Measurements from ENCODE around the gene C22orf15. TPM values are rescaled to one million over a fixed set of nuclear protein-coding genes. Genes with fewer than 3 reads are reported as not detected.

C22orf15 gene
- total RNA-seq, 1 experiment from 2014 or later = not detected

DNA sequence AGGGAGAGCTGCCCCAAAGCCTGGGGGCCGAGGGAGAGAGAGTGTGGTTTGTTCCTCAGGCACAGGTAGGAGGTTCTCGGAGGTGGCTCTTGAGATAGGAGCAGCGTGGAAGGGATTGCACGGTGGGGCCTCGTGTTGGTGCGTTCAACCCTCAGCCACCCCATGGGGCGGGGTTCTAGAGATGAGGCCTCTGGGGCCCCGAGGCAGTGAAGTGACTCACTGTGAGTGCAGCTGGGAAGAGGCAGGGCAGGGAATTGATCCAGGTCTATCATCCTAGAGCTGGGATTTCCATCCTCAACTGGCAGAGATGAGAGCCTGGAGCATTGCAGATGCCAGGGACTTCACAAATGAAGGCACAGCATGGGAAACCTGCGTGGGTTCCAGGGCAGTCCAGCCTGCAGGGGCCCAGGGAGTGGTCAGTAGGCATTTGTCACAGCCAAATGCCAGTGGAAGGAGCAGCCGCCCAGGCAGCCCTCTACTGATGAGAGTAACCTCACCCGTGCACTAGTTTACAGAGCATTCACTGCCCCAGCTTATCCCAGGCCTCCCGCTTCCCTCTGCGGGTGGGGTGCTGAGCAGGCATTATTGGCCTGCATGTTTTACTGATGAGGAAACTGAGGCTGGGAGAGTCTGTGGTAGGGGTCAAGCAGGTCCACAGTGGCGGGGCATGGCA, 18.9 kb downstream of the C22orf15 start:
- Mint-ChIP-seq H3K36me3 (ENCODE audit: insufficient read depth, unreplicated experiment) (no peaks in the 10 kb centered on the region), H3K4me1 (ENCODE audit: insufficient read depth, unreplicated experiment) (peaks cover 13% of the 10 kb centered on the region), H3K27ac (ENCODE audit: low read depth, unreplicated experiment) (peak overlapping the region; percentile 80), H3K4me3 (ENCODE audit: unreplicated experiment) (peak overlapping the region; percentile 38), H3K9me3 (ENCODE audit: unreplicated experiment) (no peaks in the 10 kb centered on the region), H3K27me3 (ENCODE audit: insufficient read depth, unreplicated experiment) (no peaks in the 10 kb centered on the region)
- DNase-seq (ENCODE audit: unreplicated experiment) = peak; percentile 93
- intact Hi-C loops (cut with micrococcal nuclease) = no loop called here
- ChIA-PET POLR2A (interaction anchor here (0.6 to 2.0 kb wide), 7 partner anchors 10 to 523 kb away, joined by 3 to 8 read pairs (median 3); partner anchors contain the start of genes MIF, MMP11 and SLC2A11), CTCF (interaction anchor here (0.7 kb wide), 1 partner anchor 69 kb away, joined by 3 read pairs; no protein-coding TSS in a partner anchor)
- TF ChIP-seq, protein P1, sequence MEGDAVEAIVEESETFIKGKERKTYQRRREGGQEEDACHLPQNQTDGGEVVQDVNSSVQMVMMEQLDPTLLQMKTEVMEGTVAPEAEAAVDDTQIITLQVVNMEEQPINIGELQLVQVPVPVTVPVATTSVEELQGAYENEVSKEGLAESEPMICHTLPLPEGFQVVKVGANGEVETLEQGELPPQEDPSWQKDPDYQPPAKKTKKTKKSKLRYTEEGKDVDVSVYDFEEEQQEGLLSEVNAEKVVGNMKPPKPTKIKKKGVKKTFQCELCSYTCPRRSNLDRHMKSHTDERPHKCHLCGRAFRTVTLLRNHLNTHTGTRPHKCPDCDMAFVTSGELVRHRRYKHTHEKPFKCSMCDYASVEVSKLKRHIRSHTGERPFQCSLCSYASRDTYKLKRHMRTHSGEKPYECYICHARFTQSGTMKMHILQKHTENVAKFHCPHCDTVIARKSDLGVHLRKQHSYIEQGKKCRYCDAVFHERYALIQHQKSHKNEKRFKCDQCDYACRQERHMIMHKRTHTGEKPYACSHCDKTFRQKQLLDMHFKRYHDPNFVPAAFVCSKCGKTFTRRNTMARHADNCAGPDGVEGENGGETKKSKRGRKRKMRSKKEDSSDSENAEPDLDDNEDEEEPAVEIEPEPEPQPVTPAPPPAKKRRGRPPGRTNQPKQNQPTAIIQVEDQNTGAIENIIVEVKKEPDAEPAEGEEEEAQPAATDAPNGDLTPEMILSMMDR (IDR thresholded peaks at IDR 0.05; ENCODE audit: unreplicated experiment) = no peak
- no TSS peak for BruUV-seq (replicated peaks)

- ChIA-PET CTCF (no interaction called here), POLR2A (interaction anchor here (1.3 to 2.0 kb wide), 3 partner anchors 15 to 112 kb away, joined by 3 to 8 read pairs (median 5); partner anchors contain the start of genes MIF and SLC2A11)
- no peak for DNase-seq (ENCODE audit: unreplicated experiment)
- H3K4me3 Mint-ChIP-seq (ENCODE audit: unreplicated experiment) = no peak overlapping the region
- TF ChIP-seq, protein P1 (IDR thresholded peaks at IDR 0.05; ENCODE audit: unreplicated experiment) = no peak
- H3K36me3 Mint-ChIP-seq (ENCODE audit: insufficient read depth, unreplicated experiment) = no peaks in the 10 kb centered on the region
- BruUV-seq (replicated peaks) = no TSS peak
- peak overlapping the region; percentile 80 for H3K27ac Mint-ChIP-seq (ENCODE audit: low read depth, unreplicated experiment)
- H3K27me3 Mint-ChIP-seq (ENCODE audit: insufficient read depth, unreplicated experiment) = no peaks in the 10 kb centered on the region
- peaks cover 13% of the 10 kb centered on the region for H3K4me1 Mint-ChIP-seq (ENCODE audit: insufficient read depth, unreplicated experiment)
- no peaks in the 10 kb centered on the region for H3K9me3 Mint-ChIP-seq (ENCODE audit: unreplicated experiment)
- intact Hi-C loops (cut with micrococcal nuclease) = no loop called here
These were observed 19.5 kb downstream of the C22orf15 start for GRCh38 chr22:23782252-23782651.

DNA sequence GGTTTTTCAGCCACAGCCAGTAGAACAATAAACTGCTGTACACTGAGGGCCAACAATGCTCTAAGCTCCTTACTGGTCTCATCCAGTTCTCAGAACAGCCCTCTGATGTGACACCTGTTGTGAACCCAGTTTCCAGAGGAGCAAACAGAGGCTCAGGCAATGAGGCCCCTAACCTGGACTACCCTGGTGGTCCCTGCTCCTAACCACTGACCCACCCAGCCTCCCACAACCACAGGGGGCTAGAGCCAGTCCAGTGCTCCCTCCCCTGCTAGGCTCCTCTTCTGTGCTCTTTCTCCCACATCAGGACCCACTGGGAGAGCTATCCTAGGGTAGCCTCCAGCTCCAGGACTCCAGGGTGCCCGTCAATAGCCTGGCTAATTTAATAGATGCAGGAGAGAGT, 19.9 kb downstream of the C22orf15 start:
- H3K36me3 Mint-ChIP-seq (ENCODE audit: insufficient read depth, unreplicated experiment) = no peaks in the 10 kb centered on the region
- DNase-seq (ENCODE audit: unreplicated experiment) = no peak
- peaks cover 13% of the 10 kb centered on the region for H3K4me1 Mint-ChIP-seq (ENCODE audit: insufficient read depth, unreplicated experiment)
- no peak overlapping the region for H3K4me3 Mint-ChIP-seq (ENCODE audit: unreplicated experiment)
- POLR2A ChIA-PET = interaction anchor here (1.6 to 2.0 kb wide), 2 partner anchors 16 to 111 kb away, joined by 5 to 8 read pairs; partner anchors contain the start of gene MIF
- CTCF ChIA-PET = interaction anchor here (0.5 to 0.7 kb wide), 2 partner anchors 44 to 68 kb away, joined by 3 read pairs; no protein-coding TSS in a partner anchor
- intact Hi-C loops (cut with micrococcal nuclease) = no loop called here
- no peak overlapping the region for H3K27ac Mint-ChIP-seq (ENCODE audit: low read depth, unreplicated experiment)
- TF ChIP-seq, protein P1 (IDR thresholded peaks at IDR 0.05; ENCODE audit: unreplicated experiment) = no peak
- no peaks in the 10 kb centered on the region for H3K9me3 Mint-ChIP-seq (ENCODE audit: unreplicated experiment)
- no peaks in the 10 kb centered on the region for H3K27me3 Mint-ChIP-seq (ENCODE audit: insufficient read depth, unreplicated experiment)
- no TSS peak for BruUV-seq (replicated peaks)

DNA sequence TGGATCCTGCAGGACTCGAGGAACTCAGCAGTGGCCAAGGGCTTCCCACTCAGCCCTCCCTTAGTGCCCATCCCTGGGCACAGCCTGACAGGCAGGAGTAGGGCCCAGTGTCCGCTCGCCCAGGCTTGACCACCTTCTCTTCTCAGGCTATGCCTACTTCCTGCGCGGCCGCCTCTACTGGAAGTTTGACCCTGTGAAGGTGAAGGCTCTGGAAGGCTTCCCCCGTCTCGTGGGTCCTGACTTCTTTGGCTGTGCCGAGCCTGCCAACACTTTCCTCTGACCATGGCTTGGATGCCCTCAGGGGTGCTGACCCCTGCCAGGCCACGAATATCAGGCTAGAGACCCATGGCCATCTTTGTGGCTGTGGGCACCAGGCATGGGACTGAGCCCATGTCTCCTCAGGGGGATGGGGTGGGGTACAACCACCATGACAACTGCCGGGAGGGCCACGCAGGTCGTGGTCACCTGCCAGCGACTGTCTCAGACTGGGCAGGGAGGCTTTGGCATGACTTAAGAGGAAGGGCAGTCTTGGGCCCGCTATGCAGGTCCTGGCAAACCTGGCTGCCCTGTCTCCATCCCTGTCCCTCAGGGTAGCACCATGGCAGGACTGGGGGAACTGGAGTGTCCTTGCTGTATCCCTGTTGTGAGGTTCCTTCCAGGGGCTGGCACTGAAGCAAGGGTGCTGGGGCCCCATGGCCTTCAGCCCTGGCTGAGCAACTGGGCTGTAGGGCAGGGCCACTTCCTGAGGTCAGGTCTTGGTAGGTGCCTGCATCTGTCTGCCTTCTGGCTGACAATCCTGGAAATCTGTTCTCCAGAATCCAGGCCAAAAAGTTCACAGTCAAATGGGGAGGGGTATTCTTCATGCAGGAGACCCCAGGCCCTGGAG, 20.7 kb downstream of the C22orf15 start:
- Mint-ChIP-seq H3K27ac (ENCODE audit: low read depth, unreplicated experiment) (no peak overlapping the region), H3K27me3 (ENCODE audit: insufficient read depth, unreplicated experiment) (no peaks in the 10 kb centered on the region), H3K9me3 (ENCODE audit: unreplicated experiment) (no peaks in the 10 kb centered on the region), H3K4me1 (ENCODE audit: insufficient read depth, unreplicated experiment) (peaks cover 13% of the 10 kb centered on the region), H3K36me3 (ENCODE audit: insufficient read depth, unreplicated experiment) (peaks cover 3% of the 10 kb centered on the region), H3K4me3 (ENCODE audit: unreplicated experiment) (no peak overlapping the region)
- TF ChIP-seq, protein P1 (IDR thresholded peaks at IDR 0.05; ENCODE audit: unreplicated experiment) = no peak
- intact Hi-C loops (cut with micrococcal nuclease) = no loop called here
- ChIA-PET POLR2A (interaction anchor here (2.0 kb wide), 1 partner anchor 111 kb away, joined by 8 read pairs; the partner anchor contains the start of gene MIF), CTCF (interaction anchor here (0.5 to 0.7 kb wide), 2 partner anchors 45 to 67 kb away, joined by 3 read pairs; no protein-coding TSS in a partner anchor)
- no TSS peak for BruUV-seq (replicated peaks)
- DNase-seq (ENCODE audit: unreplicated experiment) = no peak

Measured in MCF 10A (cell line).